A673 (cell line): ENCODE results near the gene ZNF516.

Experiments
- EZH2 ChIP-seq: fragments of 200-600 bp; sonication (generic); IDR thresholded peaks from 2 replicates; pipeline ENCODE4 v1.6.1; 2017; ENCODE audit warnings: borderline replicate concordance, low read depth, mild to moderate bottlenecking, mixed read lengths, antibody characterized with exemption, low read length; ENCODE audit not compliant: poor library complexity, severe bottlenecking
- TF ChIP-seq, protein P1 (sequence below): fragments of 300-800, 200-600 bp; sonication (generic); conservative IDR thresholded peaks from 2 replicates; pipeline ENCODE4 v1.5.1; 2017; ENCODE audit warnings: low read depth, mild to moderate bottlenecking, antibody characterized with exemption, low read length, moderate library complexity, mixed read lengths

DNA sequence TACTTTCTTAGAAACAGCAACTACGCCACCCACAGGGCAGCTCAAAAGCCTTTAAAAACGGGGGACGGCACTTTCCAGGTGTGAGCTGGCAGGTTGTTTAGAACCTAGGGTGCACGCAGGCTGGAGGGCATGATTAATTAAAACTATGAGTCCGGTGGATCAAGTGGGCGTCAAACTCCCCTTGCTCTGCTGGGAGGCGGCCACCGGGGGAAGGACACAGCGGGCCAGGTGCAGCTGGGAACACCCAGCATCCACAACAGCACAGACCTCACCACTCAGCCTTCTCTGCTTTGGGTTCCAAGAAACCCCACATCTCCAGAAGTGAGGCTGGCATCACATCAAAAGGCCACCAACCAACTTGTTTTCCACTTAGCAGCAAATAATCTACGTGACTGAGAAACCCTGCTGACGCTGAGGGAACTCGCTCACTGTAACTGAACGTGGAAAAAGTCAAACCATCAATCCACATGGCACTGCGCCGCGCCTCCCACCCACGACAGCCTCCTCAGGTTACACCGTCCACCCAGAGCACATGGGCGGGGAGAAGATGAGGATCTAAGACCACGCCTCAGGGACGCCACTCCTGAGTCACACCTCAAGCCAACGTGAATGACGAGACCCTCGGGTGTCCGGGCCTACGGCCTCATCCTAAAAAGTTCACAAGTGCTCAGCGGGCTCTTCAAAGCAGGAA, 118.2 kb downstream of the ZNF516 start:
- no peak for TF ChIP-seq EZH2
- TF ChIP-seq, protein P1, sequence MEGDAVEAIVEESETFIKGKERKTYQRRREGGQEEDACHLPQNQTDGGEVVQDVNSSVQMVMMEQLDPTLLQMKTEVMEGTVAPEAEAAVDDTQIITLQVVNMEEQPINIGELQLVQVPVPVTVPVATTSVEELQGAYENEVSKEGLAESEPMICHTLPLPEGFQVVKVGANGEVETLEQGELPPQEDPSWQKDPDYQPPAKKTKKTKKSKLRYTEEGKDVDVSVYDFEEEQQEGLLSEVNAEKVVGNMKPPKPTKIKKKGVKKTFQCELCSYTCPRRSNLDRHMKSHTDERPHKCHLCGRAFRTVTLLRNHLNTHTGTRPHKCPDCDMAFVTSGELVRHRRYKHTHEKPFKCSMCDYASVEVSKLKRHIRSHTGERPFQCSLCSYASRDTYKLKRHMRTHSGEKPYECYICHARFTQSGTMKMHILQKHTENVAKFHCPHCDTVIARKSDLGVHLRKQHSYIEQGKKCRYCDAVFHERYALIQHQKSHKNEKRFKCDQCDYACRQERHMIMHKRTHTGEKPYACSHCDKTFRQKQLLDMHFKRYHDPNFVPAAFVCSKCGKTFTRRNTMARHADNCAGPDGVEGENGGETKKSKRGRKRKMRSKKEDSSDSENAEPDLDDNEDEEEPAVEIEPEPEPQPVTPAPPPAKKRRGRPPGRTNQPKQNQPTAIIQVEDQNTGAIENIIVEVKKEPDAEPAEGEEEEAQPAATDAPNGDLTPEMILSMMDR: no peak
